Ammon's horn (tissue), 1 donor: Measurements from ENCODE around the gene CD79A.
A peak's percentile ranks its signal among the peaks of the same experiment; 100 is the strongest.
"Not testable (repeated sequence)": the region's sequence is repeated elsewhere in the genome, so short reads cannot be mapped to it uniquely, and the experiment has no call there.

Experiments
- DNase-seq: peaks from one replicate; pipeline ENCODE4 v3.0.0-alpha.2; 2016; ENCODE audit warnings: low spot score

The CD79A gene

GRCh38 chr19:41863209-41863931 lies 13.7 kb upstream of the CD79A start:
- no peak for DNase-seq

GRCh38 chr19:41864374-41864773 lies 12.7 kb upstream of the CD79A start:
- DNase-seq = no peak

- no peak for DNase-seq
These were observed 10.8 kb upstream of the CD79A start for GRCh38 chr19:41866284-41866683.

GRCh38 chr19:41868120-41868988 lies 8.7 kb upstream of the CD79A start:
- no peak for DNase-seq

GRCh38 chr19:41868989-41869300 lies 8.1 kb upstream of the CD79A start:
- DNase-seq = no peak

- no peak for DNase-seq
These were observed 7.6 kb upstream of the CD79A start for GRCh38 chr19:41869374-41869955.

- no peak for DNase-seq
These were observed 6.6 kb upstream of the CD79A start for GRCh38 chr19:41870401-41870873.

- peak; percentile 52 for DNase-seq
These were observed 5.3 kb upstream of the CD79A start for GRCh38 chr19:41871573-41872383.

GRCh38 chr19:41872384-41872774 lies 4.7 kb upstream of the CD79A start:
- no peak for DNase-seq

- peak; percentile 68 for DNase-seq
These were observed 4.1 kb upstream of the CD79A start for GRCh38 chr19:41872775-41873647.

- DNase-seq = not testable (repeated sequence)
These were observed 1.1 kb upstream of the CD79A start for GRCh38 chr19:41875973-41876372.

GRCh38 chr19:41877916-41878905 lies 1.1 kb downstream of the CD79A start:
- DNase-seq = no peak

GRCh38 chr19:41879080-41879479 lies 2.0 kb downstream of the CD79A start:
- DNase-seq = no peak

GRCh38 chr19:41879670-41880328 lies 2.7 kb downstream of the CD79A start:
- DNase-seq = no peak

GRCh38 chr19:41880329-41880708 lies 3.2 kb downstream of the CD79A start:
- no peak for DNase-seq

- peak; percentile 35 for DNase-seq
These were observed 5.7 kb downstream of the CD79A start, which contains the start of gene ARHGEF1 for GRCh38 chr19:41882568-41883462. Gene ARHGEF1, plus strand, starts transcription at chr19:41883184. Its CDS starts 4,899 bp downstream, at chr19:41888083.

GRCh38 chr19:41883463-41883820 lies 6.4 kb downstream of the CD79A start:
- no peak for DNase-seq
